H9 (cell line): ENCODE measurements around the gene PNPLA6. TPM values are rescaled to one million over a fixed set of nuclear protein-coding genes. Genes with fewer than 3 reads are reported as not detected.

ENCODE experiments used
- DNase-seq: peaks from one replicate; pipeline ENCODE4 v3.0.0-alpha.2; 2017
- H2AFZ ChIP-seq: one replicate; pipeline ENCODE4 v1.6.1; 2013; ENCODE audit warnings: mild to moderate bottlenecking, low read length, control low read depth, moderate library complexity
- H2AK5ac ChIP-seq: 2 replicates; pipeline ENCODE4 v1.6.1; 2013; ENCODE audit warnings: low read length, control low read depth, mixed read lengths; ENCODE audit not compliant: insufficient read length
- H2BK120ac ChIP-seq: one replicate; pipeline ENCODE4 v1.6.1; 2013; ENCODE audit warnings: low read depth, mild to moderate bottlenecking, low read length, control low read depth, inconsistent platforms; ENCODE audit not compliant: poor library complexity, severe bottlenecking
- H2BK12ac ChIP-seq: 2 replicates; pipeline ENCODE4 v1.6.1; 2013; ENCODE audit warnings: low read length, control low read depth, mixed read lengths, low read depth; ENCODE audit not compliant: insufficient read length
- H2BK15ac ChIP-seq: 2 replicates; pipeline ENCODE4 v1.6.1; 2013; ENCODE audit warnings: low read depth, low read length, control low read depth
- H2BK20ac ChIP-seq: one replicate; pipeline ENCODE4 v1.6.1; 2013; ENCODE audit warnings: low read depth, mild to moderate bottlenecking, low read length, control low read depth, inconsistent platforms; ENCODE audit not compliant: poor library complexity, severe bottlenecking
- H2BK5ac ChIP-seq: 2 replicates; pipeline ENCODE4 v1.6.1; 2013; ENCODE audit warnings: low read length, control low read depth, mixed read lengths; ENCODE audit not compliant: insufficient read length
- H3K14ac ChIP-seq: 2 replicates; pipeline ENCODE4 v1.6.1; 2013; ENCODE audit warnings: low read length, control low read depth; ENCODE audit not compliant: insufficient read depth
- H3K18ac ChIP-seq: 2 replicates; pipeline ENCODE4 v1.6.1; 2013; ENCODE audit warnings: low read depth, mild to moderate bottlenecking, mixed read lengths, low read length, control low read depth; ENCODE audit not compliant: insufficient read length
- H3K23ac ChIP-seq: 2 replicates; pipeline ENCODE4 v1.6.1; 2013; ENCODE audit warnings: low read length, control low read depth, mixed read lengths, low read depth; ENCODE audit not compliant: insufficient read length
- H3K23me2 ChIP-seq: 2 replicates; pipeline ENCODE4 v1.6.1; 2013; ENCODE audit warnings: low read depth, mild to moderate bottlenecking, mixed read lengths, low read length, control low read depth; ENCODE audit not compliant: insufficient read length, poor library complexity, severe bottlenecking
- H3K27ac ChIP-seq: 2 replicates; pipeline ENCODE4 v1.5.1; 2013; ENCODE audit warnings: low read length, control low read depth, mixed read lengths, low read depth; ENCODE audit not compliant: insufficient read length
- H3K27me3 ChIP-seq: 2 replicates; pipeline ENCODE4 v1.6.1; 2013; ENCODE audit warnings: low read length, control low read depth, inconsistent platforms; ENCODE audit not compliant: insufficient read depth
- H3K4ac ChIP-seq: 2 replicates; pipeline ENCODE4 v1.6.1; 2013; ENCODE audit warnings: low read depth, mild to moderate bottlenecking, control low read depth, inconsistent platforms, low read length, moderate library complexity
- H3K4me1 ChIP-seq: 2 replicates; pipeline ENCODE4 v1.6.1; 2013; ENCODE audit warnings: low read length, control low read depth, inconsistent platforms; ENCODE audit not compliant: insufficient read depth
- H3K4me2 ChIP-seq: 2 replicates; pipeline ENCODE4 v1.6.1; 2013; ENCODE audit warnings: low read length, control low read depth, mixed read lengths; ENCODE audit not compliant: insufficient read length, insufficient read depth
- H3K56ac ChIP-seq: 2 replicates; pipeline ENCODE4 v1.6.1; 2013; ENCODE audit warnings: low read depth, mild to moderate bottlenecking, mixed read lengths, low read length, control low read depth; ENCODE audit not compliant: insufficient read length
- H3K79me1 ChIP-seq: 2 replicates; pipeline ENCODE4 v1.6.1; 2013; ENCODE audit warnings: low read depth, mild to moderate bottlenecking, moderate library complexity, low read length, control low read depth, inconsistent platforms; ENCODE audit not compliant: insufficient read depth, poor library complexity, severe bottlenecking
- H3K79me2 ChIP-seq: 2 replicates; pipeline ENCODE4 v1.6.1; 2013; ENCODE audit warnings: low read length, control low read depth, inconsistent platforms; ENCODE audit not compliant: insufficient read depth
- H3K9ac ChIP-seq: 2 replicates; pipeline ENCODE4 v1.6.1; 2013; ENCODE audit warnings: low read length, control low read depth, mixed read lengths; ENCODE audit not compliant: insufficient read length; ENCODE audit errors: extremely low read depth
- H3K9me3 ChIP-seq: one replicate; pipeline ENCODE4 v1.6.1; 2013; ENCODE audit warnings: low read depth, low read length, inconsistent platforms; ENCODE audit not compliant: control insufficient read depth
- H3T11ph ChIP-seq: one replicate; pipeline ENCODE4 v1.6.1; 2013; ENCODE audit warnings: mild to moderate bottlenecking, low read length, control low read depth, inconsistent platforms
- H4K20me1 ChIP-seq: one replicate; pipeline ENCODE4 v1.6.1; 2013; ENCODE audit not compliant: control insufficient read depth, insufficient read length, insufficient read depth
- H4K5ac ChIP-seq: 2 replicates; pipeline ENCODE4 v1.6.1; 2013; ENCODE audit warnings: low read depth, mild to moderate bottlenecking, mixed read lengths, low read length, control low read depth; ENCODE audit not compliant: insufficient read length
- H4K8ac ChIP-seq: replicated peaks from 2 replicates; pipeline ENCODE4 v1.6.1; 2013; ENCODE audit warnings: low read length, control low read depth, mixed read lengths, low read depth; ENCODE audit not compliant: insufficient read length
- H4K91ac ChIP-seq: 2 replicates; pipeline ENCODE4 v1.6.1; 2013; ENCODE audit warnings: low read depth, mild to moderate bottlenecking, moderate library complexity, mixed read lengths, low read length, control low read depth; ENCODE audit not compliant: insufficient read length
- H3K27ac Mint-ChIP-seq, 3 experiments: 2 replicates in 2 of 3; 3 replicates in 1 of 3; pipeline ENCODE4 v1.8.0; 2020 to 2021; ENCODE audit warnings: mixed read lengths in 3 of 3, mild to moderate bottlenecking in 1 of 3, moderate library complexity in 1 of 3
- H3K27me3 Mint-ChIP-seq: 2 replicates; pipeline ENCODE4 v1.8.0; 2021; ENCODE audit warnings: low read depth, mild to moderate bottlenecking, moderate library complexity, mixed read lengths
- H3K36me3 Mint-ChIP-seq, 3 experiments: 2 replicates in 2 of 3; 3 replicates in 1 of 3; pipeline ENCODE4 v1.8.0; 2020 to 2021; ENCODE audit warnings: low read depth in 3 of 3, mixed read lengths in 3 of 3; ENCODE audit not compliant: insufficient read depth in 1 of 3
- H3K4me1 Mint-ChIP-seq, 2 experiments: 2 replicates each; pipeline ENCODE4 v1.8.0; 2020; ENCODE audit warnings: mixed read lengths in 2 of 2
- H3K4me3 Mint-ChIP-seq, 2 experiments: 2 replicates in 1 of 2; 3 replicates in 1 of 2; pipeline ENCODE4 v1.8.0; 2020 to 2021; ENCODE audit warnings: mild to moderate bottlenecking in 2 of 2, mixed read lengths in 2 of 2, moderate library complexity in 1 of 2
- H3K9me3 Mint-ChIP-seq, 2 experiments: 2 replicates in 1 of 2; 3 replicates in 1 of 2; pipeline ENCODE4 v1.8.0; 2020; ENCODE audit warnings: mild to moderate bottlenecking in 2 of 2, mixed read lengths in 2 of 2, moderate library complexity in 1 of 2
- CTCF ChIP-seq: fragments of 200-600 bp; sonication (generic); conservative IDR thresholded peaks from 3 replicates; pipeline ENCODE4 v1.8.0; 2021; ENCODE audit warnings: antibody characterized with exemption, mild to moderate bottlenecking
- WGBS: extraction: QIAGEN DNeasy Blood & Tissue Kit; methylation state at CpG from one replicate; pipeline ENCODE4 v1.1.7; 2013; ENCODE audit warnings: missing lambda C conversion rate, low lambda C conversion rate, mixed read lengths; ENCODE audit not compliant: insufficient read length; ENCODE audit errors: extremely low coverage; 5-methylcytosine and 5-hydroxymethylcytosine counted together
- total RNA-seq: library from RNA; stranded (reverse); gene quantifications from 2 replicates; pipeline ENCODE4 v1.2.1, GENCODE V29; 2021

PNPLA6 gene
- total RNA-seq, 1 experiment from 2014 or later = 130 TPM

- Histone ChIP-seq H4K20me1 (no peaks in the 10 kb centered on the region), H3T11ph (no peak overlapping the region), H2AFZ (no peak overlapping the region), H3K4me2 (no peak overlapping the region), H3K4me1 (no peaks in the 10 kb centered on the region), H3K18ac (no peak overlapping the region), H3K56ac (no peak overlapping the region), H4K91ac (no peak overlapping the region), H3K79me2 (no peaks in the 10 kb centered on the region), H3K27me3 (peaks cover under 1% of the 10 kb centered on the region; the same call in 1 of the 2 replicates), H3K23me2 (peaks cover 4% of the 10 kb centered on the region), H2BK15ac (no peak overlapping the region), H2BK12ac (no peak overlapping the region), H2BK120ac (no peak overlapping the region), H3K9ac (no peak overlapping the region), H3K27ac (no peak overlapping the region), H3K14ac (no peak overlapping the region), H4K8ac (no peak overlapping the region), H3K79me1 (no peaks in the 10 kb centered on the region), H3K4ac (no peak overlapping the region), H4K5ac (no peak overlapping the region), H2BK5ac (no peak overlapping the region), H2AK5ac (no peak overlapping the region), H3K9me3 (no peaks in the 10 kb centered on the region), H3K23ac (no peak overlapping the region), H2BK20ac (no peak overlapping the region)
- peaks cover 0 to 3% of the 10 kb centered on the region in 2 experiments; a peak in 1 of 5 replicates for H3K9me3 Mint-ChIP-seq
- peak; percentile 60 for DNase-seq
- peak; percentile 63 for TF ChIP-seq CTCF
- no peak overlapping the region for H3K4me3 Mint-ChIP-seq
- H3K36me3 Mint-ChIP-seq = no peaks in the 10 kb centered on the region
- peaks cover 54% of the 10 kb centered on the region for H3K27me3 Mint-ChIP-seq
- H3K27ac Mint-ChIP-seq = no peak overlapping the region
- H3K4me1 Mint-ChIP-seq = peaks cover 3 to 13% of the 10 kb centered on the region in 2 experiments; a peak in 2 of 4 replicates
- WGBS = no CpG with 5 or more reads among the region's 7 CpGs
Observed at GRCh38 chr19:7497292-7497691, 38.2 kb upstream of the PNPLA6 start.
